Chondrocyte (in vitro differentiated cells): Measurements from ENCODE around the gene FGFR3. TPM values are rescaled to one million over a fixed set of nuclear protein-coding genes. Genes with fewer than 3 reads are reported as not detected.

ENCODE experiments used
- DNase-seq: peaks from one replicate; pipeline ENCODE4 v3.0.0; 2021; ENCODE audit warnings: mixed read lengths, low spot score
- H3K27ac Mint-ChIP-seq: one replicate; pipeline ENCODE4 v1.8.0; 2021; ENCODE audit warnings: mild to moderate bottlenecking, moderate library complexity, mixed read lengths; ENCODE audit not compliant: unreplicated experiment
- H3K27me3 Mint-ChIP-seq: 2 replicates; pipeline ENCODE4 v1.8.0; 2021; ENCODE audit warnings: low read depth, mixed read lengths
- H3K36me3 Mint-ChIP-seq: 2 replicates; pipeline ENCODE4 v1.8.0; 2021; ENCODE audit warnings: low read depth, mixed read lengths
- H3K4me1 Mint-ChIP-seq: 2 replicates; pipeline ENCODE4 v1.8.0; 2021; ENCODE audit warnings: low read depth, mild to moderate bottlenecking, mixed read lengths
- H3K4me3 Mint-ChIP-seq: one replicate; pipeline ENCODE4 v1.8.0; 2021; ENCODE audit warnings: mild to moderate bottlenecking, moderate library complexity, mixed read lengths; ENCODE audit not compliant: unreplicated experiment
- H3K9me3 Mint-ChIP-seq: 2 replicates; pipeline ENCODE4 v1.8.0; 2021; ENCODE audit warnings: low read depth, mixed read lengths
- CTCF ChIP-seq: fragments of 200-600 bp; sonication (generic); IDR thresholded peaks from 2 replicates; pipeline ENCODE4 v1.5.0; 2021; ENCODE audit warnings: antibody characterized with exemption, mild to moderate bottlenecking, moderate library complexity
- total RNA-seq: library from RNA; stranded (reverse); gene quantifications from 3 replicates; pipeline ENCODE4 v1.2.1, GENCODE V29; 2021

The FGFR3 gene
- total RNA-seq, 1 donor from 2014 or later, result 1.3 TPM

- Mint-ChIP-seq H3K27ac (no peak overlapping the region), H3K27me3 (no peaks in the 10 kb centered on the region), H3K4me1 (no peaks in the 10 kb centered on the region), H3K4me3 (no peak overlapping the region), H3K36me3 (no peaks in the 10 kb centered on the region), H3K9me3 (no peaks in the 10 kb centered on the region)
- DNase-seq, result no peak
- peak; percentile 57 for TF ChIP-seq CTCF
These were observed 29.5 kb upstream of the FGFR3 start for GRCh38 chr4:1763550-1764080.

DNA sequence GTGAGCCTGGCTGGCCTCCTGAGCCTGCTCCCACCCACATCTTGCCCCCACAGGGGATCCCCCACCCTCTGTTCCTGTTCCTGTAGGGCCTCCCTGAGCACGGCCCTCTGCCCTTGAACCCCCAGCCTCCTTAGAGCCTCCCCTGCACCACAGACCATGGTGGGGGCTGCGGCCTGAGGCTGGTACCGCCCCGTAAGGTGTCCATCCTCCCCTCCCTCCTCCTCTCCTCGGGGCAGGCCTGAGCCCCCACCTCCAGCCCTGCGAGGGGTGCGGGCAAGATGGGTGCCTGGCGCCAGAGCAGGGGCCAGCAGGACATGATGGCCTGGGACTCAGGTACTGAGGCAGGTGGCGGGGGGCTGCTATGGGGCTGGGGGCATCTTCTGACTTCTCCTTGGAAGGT lies 28.4 kb upstream of the FGFR3 start:
- Mint-ChIP-seq H3K4me3 (no peak overlapping the region), H3K9me3 (no peaks in the 10 kb centered on the region), H3K4me1 (no peaks in the 10 kb centered on the region), H3K27me3 (no peaks in the 10 kb centered on the region), H3K27ac (no peak overlapping the region), H3K36me3 (no peaks in the 10 kb centered on the region)
- no peak for TF ChIP-seq CTCF
- DNase-seq, result no peak

GRCh38 chr4:1765409-1766072 lies 27.6 kb upstream of the FGFR3 start:
- H3K36me3 Mint-ChIP-seq, result no peaks in the 10 kb centered on the region
- no peak overlapping the region for H3K4me3 Mint-ChIP-seq
- DNase-seq, result no peak
- no peaks in the 10 kb centered on the region for H3K4me1 Mint-ChIP-seq
- H3K27me3 Mint-ChIP-seq, result no peaks in the 10 kb centered on the region
- no peaks in the 10 kb centered on the region for H3K9me3 Mint-ChIP-seq
- H3K27ac Mint-ChIP-seq, result no peak overlapping the region
- no peak for TF ChIP-seq CTCF

DNA sequence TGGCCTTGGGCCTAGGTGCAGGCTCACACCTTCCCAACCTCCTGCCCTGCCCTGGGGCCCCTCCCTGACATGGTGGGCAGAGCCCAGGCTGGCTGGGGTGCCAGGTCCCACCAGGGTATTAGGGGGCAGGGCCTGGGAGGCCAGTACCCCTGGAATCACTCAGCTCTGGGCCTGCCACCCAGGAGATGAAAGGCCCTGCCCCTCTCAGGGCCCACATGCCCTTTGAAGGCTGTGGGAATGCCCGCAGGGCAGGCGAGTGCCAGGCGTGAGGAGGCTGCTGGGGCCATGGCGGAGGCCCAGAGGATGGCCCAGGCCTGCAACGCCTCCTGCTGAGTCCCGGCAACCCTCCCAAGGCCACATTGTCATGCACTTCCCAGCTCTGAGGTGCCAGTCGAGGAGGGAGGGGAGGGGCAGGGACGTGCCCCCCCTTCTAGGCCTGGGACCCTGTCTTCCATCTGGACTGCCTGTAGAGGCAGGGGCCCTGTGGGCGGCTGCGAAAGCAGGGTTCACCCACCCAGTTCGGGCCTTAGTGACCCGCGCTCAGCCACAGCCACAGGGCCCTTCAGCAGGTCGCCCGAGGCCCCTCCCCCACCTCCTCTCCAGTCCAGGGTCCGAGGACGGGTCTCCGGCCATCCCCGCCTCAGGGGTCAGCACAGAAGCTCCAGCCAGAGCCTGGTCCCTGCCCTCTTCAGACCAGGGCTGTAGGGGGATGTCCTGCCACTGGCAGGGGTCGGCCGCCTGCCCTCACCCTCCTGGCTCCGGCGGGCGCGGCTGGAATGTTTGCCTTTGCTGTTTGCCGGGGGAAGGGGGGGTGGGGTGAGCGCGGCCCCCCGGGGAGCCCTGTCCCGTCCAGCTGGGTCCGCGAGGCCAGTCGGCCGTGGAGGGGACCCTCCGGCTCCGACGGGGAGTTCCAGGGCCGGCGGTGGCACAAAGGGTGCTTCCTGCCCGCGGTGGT lies 26.7 kb upstream of the FGFR3 start:
- H3K27ac Mint-ChIP-seq, result no peak overlapping the region
- H3K9me3 Mint-ChIP-seq, result no peaks in the 10 kb centered on the region
- no peak overlapping the region for H3K4me3 Mint-ChIP-seq
- H3K4me1 Mint-ChIP-seq, result no peaks in the 10 kb centered on the region
- DNase-seq, result no peak
- TF ChIP-seq CTCF, result no peak
- no peaks in the 10 kb centered on the region for H3K27me3 Mint-ChIP-seq
- H3K36me3 Mint-ChIP-seq, result no peaks in the 10 kb centered on the region

DNA sequence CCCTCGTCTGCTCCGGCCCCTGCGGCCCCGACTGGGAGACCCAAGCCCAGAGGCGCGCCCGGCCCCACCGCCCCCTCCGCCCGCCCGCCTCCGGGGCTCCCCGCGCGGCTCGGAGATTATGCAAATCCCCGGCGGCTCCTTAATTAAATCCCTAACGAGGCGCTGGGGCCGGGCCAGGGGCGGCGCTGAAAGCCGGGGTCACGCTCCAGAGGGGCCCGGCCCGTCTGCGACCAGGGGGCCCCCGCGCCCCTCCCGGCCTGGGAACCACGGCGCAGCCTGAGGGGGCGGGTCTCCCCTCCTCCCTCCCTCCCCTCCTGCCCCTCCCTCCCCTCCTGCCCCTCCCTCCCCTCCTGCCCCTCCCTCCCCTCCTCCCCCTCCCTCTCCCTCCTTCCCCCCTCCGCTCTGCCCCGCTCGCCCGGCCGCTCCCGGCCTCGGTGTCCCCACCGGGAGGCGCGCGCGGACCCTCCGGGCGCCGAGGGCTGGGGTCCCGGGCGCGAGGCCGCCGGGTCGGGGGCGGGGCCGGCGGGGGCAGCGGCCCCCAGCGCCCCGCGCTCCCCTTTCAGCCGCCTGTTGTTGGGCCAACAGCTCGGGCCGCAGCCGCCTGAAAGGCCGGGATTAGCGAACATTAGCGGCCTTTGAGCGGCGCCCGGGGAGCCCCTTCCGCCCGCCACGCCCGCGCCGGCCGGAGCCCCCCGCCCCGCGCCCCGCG lies 25.9 kb upstream of the FGFR3 start:
- no peaks in the 10 kb centered on the region for H3K27me3 Mint-ChIP-seq
- no peak overlapping the region for H3K4me3 Mint-ChIP-seq
- DNase-seq, result no peak
- no peaks in the 10 kb centered on the region for H3K36me3 Mint-ChIP-seq
- no peak overlapping the region for H3K27ac Mint-ChIP-seq
- no peaks in the 10 kb centered on the region for H3K9me3 Mint-ChIP-seq
- no peaks in the 10 kb centered on the region for H3K4me1 Mint-ChIP-seq
- TF ChIP-seq CTCF, result no peak
